ENCODE results near the gene TRIM46.
"Not testable (repeated sequence)": the region's sequence is repeated elsewhere in the genome, so short reads cannot be mapped to it uniquely, and the experiment has no call there.

Gene TRIM46

DNA sequence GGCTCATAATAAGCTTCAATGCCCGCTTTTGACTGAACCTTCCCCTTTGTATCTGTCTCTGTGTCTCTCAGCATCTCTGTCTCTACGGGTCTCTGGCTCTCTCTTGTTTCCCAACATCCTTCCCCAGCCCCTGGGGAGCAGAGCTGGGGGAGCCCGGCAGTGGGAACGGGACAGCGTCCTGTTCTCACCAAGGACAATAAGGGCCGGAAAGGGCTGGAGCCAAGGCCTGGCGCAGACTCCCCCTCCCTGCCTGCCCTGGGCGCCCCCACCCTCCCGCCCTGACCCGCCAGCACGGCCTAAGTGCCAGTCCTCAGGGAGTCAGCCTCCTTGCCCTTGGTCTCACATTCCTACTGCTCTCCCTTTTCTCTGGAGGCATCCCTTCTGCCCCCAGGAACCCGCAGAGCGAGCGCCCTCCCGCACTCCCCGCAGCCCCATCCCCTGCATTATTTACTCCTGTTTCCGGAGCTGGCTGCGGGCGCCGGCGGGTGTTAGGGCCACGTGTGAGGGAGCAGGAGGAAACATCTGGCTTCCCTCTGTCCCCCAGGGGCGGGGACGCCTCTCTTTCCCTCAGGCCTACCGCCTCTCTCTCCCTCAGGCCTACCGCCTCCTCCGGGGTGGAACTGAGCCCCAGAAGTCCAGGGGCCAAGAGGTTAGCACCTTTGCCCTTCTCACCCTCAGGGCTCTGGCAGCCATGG, 7.0 kb upstream of the TRIM46 start:
- Histone ChIP-seq H3K27ac (ENCODE audit: poor library complexity, severe bottlenecking) (no peak overlapping the region), H3K4me3 (ENCODE audit: severe bottlenecking) (no peak overlapping the region), H3K27me3 (ENCODE audit: insufficient read depth, poor library complexity, severe bottlenecking) (no peaks in the 10 kb centered on the region), H3K36me3 (ENCODE audit: low read depth) (peaks cover 17% of the 10 kb centered on the region), H3K4me1 (ENCODE audit: insufficient read depth, poor library complexity, severe bottlenecking) (no peaks in the 10 kb centered on the region), H3K9me3 (ENCODE audit: severe bottlenecking) (no peaks in the 10 kb centered on the region)
- TF ChIP-seq, protein P1, sequence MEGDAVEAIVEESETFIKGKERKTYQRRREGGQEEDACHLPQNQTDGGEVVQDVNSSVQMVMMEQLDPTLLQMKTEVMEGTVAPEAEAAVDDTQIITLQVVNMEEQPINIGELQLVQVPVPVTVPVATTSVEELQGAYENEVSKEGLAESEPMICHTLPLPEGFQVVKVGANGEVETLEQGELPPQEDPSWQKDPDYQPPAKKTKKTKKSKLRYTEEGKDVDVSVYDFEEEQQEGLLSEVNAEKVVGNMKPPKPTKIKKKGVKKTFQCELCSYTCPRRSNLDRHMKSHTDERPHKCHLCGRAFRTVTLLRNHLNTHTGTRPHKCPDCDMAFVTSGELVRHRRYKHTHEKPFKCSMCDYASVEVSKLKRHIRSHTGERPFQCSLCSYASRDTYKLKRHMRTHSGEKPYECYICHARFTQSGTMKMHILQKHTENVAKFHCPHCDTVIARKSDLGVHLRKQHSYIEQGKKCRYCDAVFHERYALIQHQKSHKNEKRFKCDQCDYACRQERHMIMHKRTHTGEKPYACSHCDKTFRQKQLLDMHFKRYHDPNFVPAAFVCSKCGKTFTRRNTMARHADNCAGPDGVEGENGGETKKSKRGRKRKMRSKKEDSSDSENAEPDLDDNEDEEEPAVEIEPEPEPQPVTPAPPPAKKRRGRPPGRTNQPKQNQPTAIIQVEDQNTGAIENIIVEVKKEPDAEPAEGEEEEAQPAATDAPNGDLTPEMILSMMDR (IDR thresholded peaks at IDR 0.05; ENCODE audit: poor library complexity, severe bottlenecking), result no peak
- DNase-seq (ENCODE audit: low spot score) (no peak), ATAC-seq (ENCODE audit: low read depth) (no peak)

DNA sequence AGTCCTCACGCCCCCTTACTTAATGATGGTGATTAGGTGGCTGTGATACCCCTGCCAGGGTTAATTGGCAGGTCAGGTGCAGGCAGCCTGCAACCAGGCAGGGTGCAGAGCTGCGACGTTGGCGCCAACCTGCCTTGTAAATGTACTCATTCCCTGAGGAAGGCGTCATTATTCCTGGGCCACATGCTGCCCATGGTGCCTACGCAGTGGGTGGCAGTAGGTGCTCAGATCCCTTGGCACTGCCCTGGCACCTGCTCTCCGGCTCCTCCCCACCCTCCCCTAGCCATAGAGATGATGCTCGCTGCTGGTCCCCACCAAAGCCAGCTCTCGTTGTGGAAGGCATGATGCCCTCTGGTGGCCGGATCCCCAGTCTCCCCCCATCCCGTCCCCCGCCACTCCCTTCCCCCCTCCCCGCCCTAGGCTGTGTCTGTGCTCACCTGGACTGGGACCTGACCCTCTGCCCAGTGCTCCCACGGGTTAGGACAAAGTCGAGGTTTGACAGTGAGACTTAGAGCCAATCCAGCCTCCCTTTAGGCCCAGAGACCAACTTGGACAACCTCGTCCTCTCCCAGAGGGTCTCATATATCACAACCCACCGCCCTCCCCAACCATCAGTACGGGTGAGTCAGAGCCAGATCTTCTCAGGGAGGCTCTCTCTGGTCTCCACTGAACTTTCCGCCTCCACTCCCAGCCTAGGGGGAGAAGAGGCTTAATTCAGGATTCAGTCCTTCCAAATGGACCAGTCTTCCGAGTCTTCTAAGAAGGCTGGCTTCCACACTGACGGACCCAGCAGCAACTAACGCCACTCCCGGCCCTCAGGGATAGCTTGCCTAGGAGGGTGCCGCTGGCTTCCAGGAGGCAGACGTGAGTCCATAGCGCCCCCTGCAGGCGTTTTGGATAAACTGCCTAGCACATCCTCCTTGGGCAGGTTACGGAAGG, 6.2 kb upstream of the TRIM46 start:
- peak; percentile 75 for ATAC-seq (ENCODE audit: low read depth)
- Histone ChIP-seq H3K9me3 (ENCODE audit: severe bottlenecking) (no peaks in the 10 kb centered on the region), H3K27me3 (ENCODE audit: insufficient read depth, poor library complexity, severe bottlenecking) (no peaks in the 10 kb centered on the region), H3K4me3 (ENCODE audit: severe bottlenecking) (peak overlapping the region; percentile 4), H3K27ac (ENCODE audit: poor library complexity, severe bottlenecking) (no peak overlapping the region), H3K36me3 (ENCODE audit: low read depth) (peaks cover 21% of the 10 kb centered on the region), H3K4me1 (ENCODE audit: insufficient read depth, poor library complexity, severe bottlenecking) (no peaks in the 10 kb centered on the region)
- peak; percentile 83 for DNase-seq (ENCODE audit: low spot score)
- TF ChIP-seq, protein P1 (IDR thresholded peaks at IDR 0.05; ENCODE audit: poor library complexity, severe bottlenecking), result peak; percentile 94

GRCh38 chr1:155168105-155168445, 5.6 kb upstream of the TRIM46 start:
- ATAC-seq (ENCODE audit: low read depth), result not testable (repeated sequence)

GRCh38 chr1:155168456-155169210, 5.0 kb upstream of the TRIM46 start:
- Histone ChIP-seq H3K9me3 (ENCODE audit: severe bottlenecking) (no peaks in the 10 kb centered on the region), H3K36me3 (ENCODE audit: low read depth) (peaks cover 21% of the 10 kb centered on the region), H3K4me3 (ENCODE audit: severe bottlenecking) (no peak overlapping the region), H3K27me3 (ENCODE audit: insufficient read depth, poor library complexity, severe bottlenecking) (no peaks in the 10 kb centered on the region), H3K27ac (ENCODE audit: poor library complexity, severe bottlenecking) (no peak overlapping the region), H3K4me1 (ENCODE audit: insufficient read depth, poor library complexity, severe bottlenecking) (no peaks in the 10 kb centered on the region)
- ATAC-seq (ENCODE audit: low read depth) (no peak), DNase-seq (ENCODE audit: low spot score) (no peak)
- TF ChIP-seq, protein P1 (IDR thresholded peaks at IDR 0.05; ENCODE audit: poor library complexity, severe bottlenecking), result no peak

More at GRCh38 chr1:155168105-155168445, 5.6 kb upstream of the TRIM46 start:
- not testable (repeated sequence) for H3K9me3 ChIP-seq (ENCODE audit: severe bottlenecking); H3K27me3 ChIP-seq (ENCODE audit: insufficient read depth, poor library complexity, severe bottlenecking); H3K4me3 ChIP-seq (ENCODE audit: severe bottlenecking); H3K4me1 ChIP-seq (ENCODE audit: insufficient read depth, poor library complexity, severe bottlenecking); H3K27ac ChIP-seq (ENCODE audit: poor library complexity, severe bottlenecking); DNase-seq (ENCODE audit: low spot score)
- peaks cover 21% of the 10 kb centered on the region for H3K36me3 ChIP-seq (ENCODE audit: low read depth)
- TF ChIP-seq, protein P1 (IDR thresholded peaks at IDR 0.05; ENCODE audit: poor library complexity, severe bottlenecking), result peak; percentile 65
